CD4-positive, alpha-beta T cell treated with Interleukin-6 for 4 hours (primary cell): ENCODE measurements around the gene TEX28.
"Not testable (repeated sequence)": the region's sequence is repeated elsewhere in the genome, so short reads cannot be mapped to it uniquely, and the experiment has no call there.

Source experiments
- DNase-seq: peaks from one replicate; pipeline ENCODE4 v3.0.0-alpha.2; 2020; ENCODE audit warnings: mixed read lengths

The TEX28 gene, protein sequence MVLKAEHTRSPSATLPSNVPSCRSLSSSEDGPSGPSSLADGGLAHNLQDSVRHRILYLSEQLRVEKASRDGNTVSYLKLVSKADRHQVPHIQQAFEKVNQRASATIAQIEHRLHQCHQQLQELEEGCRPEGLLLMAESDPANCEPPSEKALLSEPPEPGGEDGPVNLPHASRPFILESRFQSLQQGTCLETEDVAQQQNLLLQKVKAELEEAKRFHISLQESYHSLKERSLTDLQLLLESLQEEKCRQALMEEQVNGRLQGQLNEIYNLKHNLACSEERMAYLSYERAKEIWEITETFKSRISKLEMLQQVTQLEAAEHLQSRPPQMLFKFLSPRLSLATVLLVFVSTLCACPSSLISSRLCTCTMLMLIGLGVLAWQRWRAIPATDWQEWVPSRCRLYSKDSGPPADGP

GRCh38 chrX:154294791-154295574 is at the start of gene TEX28:
TSS of gene TEX28 (minus strand) at chrX:154295124. CDS start at chrX:154292117, 3,007 bp downstream.
- DNase-seq = no peak

DNA sequence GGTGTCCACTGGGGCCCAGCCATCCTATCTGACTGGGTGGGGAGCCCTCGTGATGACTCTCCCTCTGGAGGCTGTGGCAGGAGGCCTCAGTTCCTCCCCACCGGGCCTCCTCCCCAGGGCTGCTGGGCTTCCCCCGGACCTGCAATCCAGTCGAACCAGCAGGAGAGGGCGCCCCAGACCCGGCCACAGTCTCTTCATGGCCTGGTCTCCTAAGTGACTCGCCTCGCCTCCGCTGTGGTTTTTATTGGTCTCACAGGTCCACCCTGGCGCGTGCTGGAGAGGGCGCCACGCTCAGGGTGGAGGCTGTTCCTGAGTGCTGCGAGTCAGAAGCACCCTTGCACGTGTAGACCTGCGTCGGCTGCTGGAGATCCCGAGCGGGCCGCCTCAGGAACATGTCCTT is 48.7 kb upstream of the TEX28 start:
- not testable (repeated sequence) for DNase-seq

DNA sequence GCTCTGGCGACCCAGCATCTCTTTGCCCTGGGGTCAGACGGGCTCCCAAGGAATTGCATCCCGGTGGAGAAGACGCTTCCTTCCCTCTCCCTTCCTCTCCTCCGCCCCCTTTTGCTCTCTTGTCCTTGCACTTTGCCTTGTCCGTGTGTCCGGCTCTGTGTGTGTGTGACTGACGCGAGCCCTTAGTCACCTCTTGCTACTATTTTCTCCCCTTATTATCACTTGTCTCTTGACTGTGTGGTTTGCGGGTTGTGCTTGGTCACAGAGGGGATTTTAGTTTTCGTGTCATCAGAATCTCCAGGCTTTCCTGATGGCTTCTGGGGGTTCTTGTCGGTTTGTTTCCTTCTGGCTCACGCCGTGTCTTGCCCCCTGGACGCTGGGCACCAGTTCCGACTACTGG is 48.1 kb upstream of the TEX28 start:
- DNase-seq = not testable (repeated sequence)

DNA sequence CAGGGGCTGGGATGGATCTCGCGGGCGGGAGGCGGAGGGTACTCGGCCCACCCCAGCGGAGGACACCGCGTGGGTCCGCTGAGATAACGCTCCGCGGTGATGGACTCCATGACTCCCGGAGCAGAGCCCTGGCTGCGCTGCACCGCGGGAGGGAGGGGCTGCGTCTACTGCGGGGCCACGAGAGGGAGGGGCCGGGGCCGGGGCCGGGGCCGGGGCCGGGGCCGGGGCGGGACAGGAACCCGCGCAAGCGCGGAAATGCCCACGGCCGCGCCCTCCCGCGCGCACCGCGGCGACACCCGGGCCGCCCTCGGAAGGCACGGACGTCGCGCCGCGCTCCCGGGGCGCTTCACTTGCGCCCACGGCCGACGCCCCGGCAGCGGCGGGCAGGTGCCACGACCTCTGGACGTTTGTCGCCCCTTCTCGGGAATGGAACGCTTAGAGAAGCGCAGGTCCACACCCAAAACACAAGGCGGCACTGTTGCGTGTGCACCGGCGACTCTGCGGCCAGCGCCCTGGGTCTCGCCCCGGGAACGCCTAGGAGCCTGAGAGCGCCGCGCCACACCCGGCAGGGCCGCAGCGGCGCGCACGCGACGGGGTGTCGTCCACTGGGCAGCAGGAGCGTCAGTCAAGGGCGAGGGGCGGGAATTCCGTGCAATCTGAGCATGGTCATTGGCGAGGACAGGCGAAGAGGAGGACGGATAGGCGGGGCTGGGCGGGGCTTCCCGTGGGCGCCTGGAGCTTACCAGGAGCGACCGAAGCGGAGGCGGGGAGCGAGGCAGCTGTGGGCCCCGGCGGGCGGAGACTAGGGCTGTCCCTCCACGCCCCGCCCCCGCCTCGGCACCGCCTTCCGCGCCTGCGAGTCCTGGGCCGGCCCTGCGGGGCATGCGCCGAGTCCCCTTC is 46.7 kb upstream of the TEX28 start:
- DNase-seq = not testable (repeated sequence)

- no peak for DNase-seq
These were observed 39.6 kb upstream of the TEX28 start for GRCh38 chrX:154334496-154334895.

DNA sequence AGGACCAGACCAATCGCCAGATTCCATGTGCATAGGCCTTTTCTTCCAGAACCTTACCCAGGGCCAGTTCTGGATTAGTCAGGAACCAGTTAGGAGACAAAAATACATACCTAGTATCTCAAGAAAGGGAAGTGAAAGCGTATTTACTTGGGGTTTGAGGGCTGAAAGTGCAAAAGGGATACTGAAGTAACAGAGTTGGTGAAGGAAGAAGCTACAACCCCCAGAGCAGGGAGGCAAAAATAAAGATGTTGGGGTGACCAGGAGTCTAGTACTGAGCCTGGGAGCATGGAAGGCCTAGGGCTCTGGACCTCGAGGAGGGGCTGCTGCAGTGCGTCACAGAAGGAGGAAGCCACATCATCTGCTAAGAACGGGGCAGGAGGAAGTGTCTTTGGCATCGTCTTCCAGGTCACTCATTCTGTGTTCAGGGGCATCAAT is 38.9 kb upstream of the TEX28 start:
- no peak for DNase-seq

GRCh38 chrX:154333116-154333515 is 38.2 kb upstream of the TEX28 start:
- no peak for DNase-seq

GRCh38 chrX:154332561-154332960 is 37.6 kb upstream of the TEX28 start:
- DNase-seq = no peak

DNA sequence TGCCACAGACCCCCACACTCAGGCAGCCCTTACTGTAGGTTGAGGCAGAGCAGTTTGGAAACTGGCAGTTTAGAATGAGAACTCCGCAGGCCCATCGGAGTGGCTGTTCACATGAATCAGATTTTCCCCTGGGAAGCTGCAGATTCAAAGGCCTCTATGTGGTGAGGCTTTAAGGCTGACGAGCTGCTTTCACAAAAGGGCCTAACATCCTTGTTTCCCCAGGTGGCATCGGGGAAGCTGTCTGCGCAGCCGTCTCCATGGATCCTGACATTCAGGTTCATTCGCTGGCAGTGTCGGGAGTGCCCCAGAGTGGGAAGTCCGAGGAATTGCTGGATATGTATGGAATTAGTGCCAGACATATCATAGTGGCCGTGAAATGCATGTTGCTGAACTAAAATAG is 34.4 kb upstream of the TEX28 start:
- no peak for DNase-seq

- DNase-seq = no peak
These were observed 33.7 kb upstream of the TEX28 start for GRCh38 chrX:154328646-154329045.

DNA sequence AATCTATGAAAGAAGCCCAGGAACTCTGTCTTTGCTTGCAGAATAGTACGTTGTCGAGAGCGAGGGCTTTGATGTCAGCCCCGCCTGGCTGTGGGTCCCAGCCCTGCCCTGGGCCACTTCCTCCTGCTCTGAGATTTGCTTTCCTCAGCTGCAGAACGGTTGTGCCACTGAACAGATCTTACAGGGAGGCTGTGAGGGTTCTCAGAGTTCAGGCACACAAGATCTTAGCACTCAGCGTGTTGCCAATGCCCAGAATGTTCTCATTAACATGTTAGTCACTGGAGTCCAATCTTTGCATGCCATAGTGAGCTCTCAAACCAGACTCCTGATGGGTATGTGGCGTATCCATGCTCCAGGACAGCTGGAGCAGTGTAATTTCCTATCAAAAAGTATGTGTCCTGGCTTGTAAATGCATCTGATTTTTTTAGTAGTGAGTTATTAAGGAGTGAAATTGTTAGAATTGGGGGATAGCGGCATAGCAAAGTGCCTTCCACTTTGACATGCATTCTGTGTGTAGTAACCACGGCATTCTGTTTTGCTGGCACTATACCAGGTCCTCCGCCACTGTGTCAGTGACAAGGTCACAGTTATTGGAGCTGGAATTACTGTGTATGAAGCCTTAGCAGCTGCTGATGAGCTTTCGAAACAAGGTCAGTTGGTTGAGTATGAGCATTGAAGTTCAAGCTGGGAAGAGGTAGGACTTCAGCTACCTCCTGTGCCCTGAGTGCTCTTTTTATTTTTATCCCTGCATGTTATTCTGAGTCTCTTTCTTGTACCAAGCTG is 32.3 kb upstream of the TEX28 start:
- DNase-seq = peak; percentile 76

DNA sequence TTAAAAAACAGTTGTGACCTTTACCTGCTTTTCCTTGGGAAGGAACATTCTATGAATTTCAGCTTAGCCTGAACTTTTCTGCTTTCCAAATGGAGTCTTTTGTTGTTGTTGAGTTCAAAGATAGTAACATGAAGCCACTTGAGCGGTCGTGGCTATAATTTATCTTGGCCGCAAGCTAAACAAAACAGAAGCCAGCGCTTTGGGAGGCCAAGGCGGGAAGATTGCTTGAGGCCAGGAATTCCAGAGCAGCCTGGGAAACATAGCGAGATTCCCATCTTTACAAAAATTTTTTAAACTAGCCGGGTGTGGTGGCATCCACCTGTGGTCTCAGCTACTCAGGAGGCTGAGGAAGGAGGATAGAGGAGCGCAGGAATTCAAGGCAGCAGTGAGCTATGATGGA is 30.6 kb upstream of the TEX28 start:
- DNase-seq = no peak

- no peak for DNase-seq
These were observed 28.6 kb upstream of the TEX28 start for GRCh38 chrX:154323537-154323936.

GRCh38 chrX:154322890-154323289 is 28.0 kb upstream of the TEX28 start:
- DNase-seq = no peak

GRCh38 chrX:154321594-154321993 is 26.7 kb upstream of the TEX28 start:
- DNase-seq = peak; percentile 46

DNA sequence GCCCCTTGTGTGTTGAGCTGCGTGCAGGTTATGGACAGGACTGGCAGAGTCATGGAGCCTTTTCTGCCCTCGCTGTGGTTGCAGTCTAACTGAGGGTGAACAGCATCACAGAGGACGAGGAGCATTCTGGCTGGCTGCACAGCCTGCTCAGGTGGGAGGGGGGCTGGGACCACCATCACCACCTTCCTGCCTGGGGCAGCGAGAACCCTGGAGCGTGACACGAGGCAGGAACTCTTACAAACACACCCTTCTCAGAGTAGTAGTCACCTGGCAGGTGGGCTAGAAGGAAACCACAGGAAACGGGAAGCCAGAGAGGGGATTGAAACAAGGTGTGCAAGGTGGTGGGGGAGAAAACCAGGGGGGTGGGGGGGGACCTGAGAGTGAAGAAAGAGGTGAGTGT is 26.2 kb upstream of the TEX28 start:
- DNase-seq = no peak

DNA sequence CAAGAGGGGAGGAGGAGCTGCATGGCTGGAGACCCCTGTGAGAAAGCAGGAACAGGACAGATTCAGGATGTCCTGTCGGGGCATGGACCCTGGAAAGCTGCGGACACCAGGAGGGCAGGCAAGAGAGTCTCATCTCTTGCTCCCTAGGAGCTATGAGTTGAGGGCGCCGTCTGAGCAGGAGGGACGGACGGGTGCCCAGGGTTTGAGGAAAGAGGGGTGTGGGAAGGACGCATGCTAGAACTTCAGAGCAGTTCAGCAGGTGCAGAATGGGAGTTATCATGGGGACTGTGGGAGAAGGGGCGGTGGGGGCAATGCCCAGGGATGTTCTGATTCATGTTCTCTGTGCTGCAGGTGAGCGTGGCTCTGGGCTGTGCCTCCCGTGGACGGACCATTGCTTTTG is 25.5 kb upstream of the TEX28 start:
- no peak for DNase-seq

DNA sequence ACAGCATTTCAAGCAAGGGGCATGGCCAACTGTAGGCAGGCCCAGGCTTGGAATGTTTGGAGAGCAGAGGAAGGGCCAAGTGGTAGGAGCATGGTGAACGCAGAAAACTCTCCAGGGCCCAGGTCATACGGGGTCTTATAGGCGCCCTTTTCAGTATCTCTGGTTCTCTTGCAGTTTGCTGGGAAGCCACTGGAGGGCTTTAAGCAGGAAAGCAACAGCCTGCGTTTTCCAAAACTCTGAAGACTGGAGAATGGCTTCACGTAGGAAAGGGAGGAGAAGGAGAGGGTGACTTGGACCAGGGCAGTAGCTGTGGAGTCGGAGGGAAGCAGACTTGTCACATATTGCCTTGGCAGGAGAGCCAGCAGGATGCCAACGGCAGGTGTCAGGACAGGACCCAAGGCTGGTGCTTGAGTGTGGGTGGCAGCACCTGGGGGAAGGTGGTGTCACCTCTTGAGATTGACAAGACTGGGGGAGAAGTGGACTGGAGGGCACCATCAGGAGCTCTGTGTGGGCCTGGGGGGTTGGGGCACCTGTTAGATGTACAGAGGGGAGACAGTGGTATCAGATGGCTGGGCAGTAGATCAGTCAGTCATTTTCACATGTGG is 22.6 kb upstream of the TEX28 start:
- DNase-seq = peak; percentile 30

DNA sequence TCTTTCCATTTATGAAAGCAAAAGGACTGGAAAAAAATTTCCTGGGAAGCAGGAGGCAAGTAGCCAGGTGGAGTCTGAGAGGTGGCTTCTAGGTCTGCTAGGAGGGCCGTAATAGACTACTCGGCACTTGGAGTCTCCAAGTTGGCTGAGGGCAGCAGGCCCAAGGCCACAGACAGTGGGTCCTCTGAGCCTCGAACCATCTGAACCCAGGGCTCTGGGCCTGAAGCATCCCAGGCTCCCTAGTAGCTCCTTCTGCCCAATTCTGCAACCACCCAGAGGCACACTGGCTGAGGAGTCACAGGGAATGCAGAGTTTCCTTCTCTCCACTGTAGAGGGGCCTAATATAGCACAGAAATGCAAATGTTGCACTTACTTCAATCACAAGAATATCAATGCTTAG is 20.5 kb upstream of the TEX28 start:
- no peak for DNase-seq

DNA sequence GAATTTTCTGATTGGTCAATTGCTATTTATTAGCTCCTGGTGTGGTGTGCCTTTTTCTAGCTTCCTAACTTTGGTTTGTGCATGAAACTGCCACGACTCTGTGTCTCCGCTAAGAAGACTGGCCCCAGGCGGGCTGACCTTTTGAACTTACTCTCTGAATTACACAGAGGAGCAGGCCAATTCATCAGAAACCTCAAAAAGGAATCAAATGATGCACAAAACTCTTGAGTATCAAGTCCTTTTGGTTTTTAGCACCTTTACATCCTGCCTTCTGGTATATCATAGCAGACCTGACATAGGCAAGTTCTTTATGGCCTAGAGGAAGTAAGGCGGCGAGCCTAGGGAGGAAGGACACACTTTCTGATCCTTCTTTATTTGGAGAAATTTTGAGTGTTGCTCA is 18.2 kb upstream of the TEX28 start:
- no peak for DNase-seq

DNA sequence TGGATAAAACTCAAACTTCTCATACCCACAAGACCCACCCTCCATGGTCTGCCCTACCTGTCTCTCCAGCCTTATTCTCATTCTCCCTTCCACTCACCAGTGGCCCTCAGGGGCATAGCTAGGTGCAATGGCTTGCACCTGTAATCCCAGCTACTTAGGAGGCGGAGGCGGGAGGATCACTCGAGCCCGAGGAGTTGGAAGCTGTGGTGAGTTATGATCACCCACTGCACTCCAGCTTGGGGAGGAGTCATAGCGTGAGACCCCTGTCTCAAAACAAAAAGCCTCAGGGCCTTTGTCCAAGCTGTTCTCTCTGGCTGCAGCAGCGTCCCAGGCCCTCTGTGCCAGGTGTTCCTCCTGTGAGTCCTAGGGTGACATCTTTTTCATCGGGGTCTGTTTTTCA is 17.2 kb upstream of the TEX28 start:
- no peak for DNase-seq
